HFFc6 (cell line): Measurements from ENCODE around the gene MED28. TPM values are rescaled to one million over a fixed set of nuclear protein-coding genes. Genes with fewer than 3 reads are reported as not detected.

Experiments
- DNase-seq: peaks from one replicate; pipeline ENCODE4 v3.0.0-alpha.2; 2018
- H3K27ac Mint-ChIP-seq: 2 replicates; pipeline ENCODE4 v1.8.0; 2020; ENCODE audit warnings: mild to moderate bottlenecking, mixed read lengths
- H3K27me3 Mint-ChIP-seq: 2 replicates; pipeline ENCODE4 v1.8.0; 2021; ENCODE audit warnings: mild to moderate bottlenecking, moderate library complexity, mixed read lengths; ENCODE audit not compliant: insufficient read depth
- H3K36me3 Mint-ChIP-seq: 2 replicates; pipeline ENCODE4 v1.8.0; 2021; ENCODE audit warnings: low read depth, mixed read lengths
- H3K4me1 Mint-ChIP-seq: 2 replicates; pipeline ENCODE4 v1.8.0; 2020; ENCODE audit warnings: low read depth, mixed read lengths
- H3K4me3 Mint-ChIP-seq: 2 replicates; pipeline ENCODE4 v1.8.0; 2020; ENCODE audit warnings: mild to moderate bottlenecking, moderate library complexity, mixed read lengths
- H3K9me3 Mint-ChIP-seq: 2 replicates; pipeline ENCODE4 v1.8.0; 2020; ENCODE audit warnings: mild to moderate bottlenecking, mixed read lengths
- total RNA-seq, 6 experiments: library from RNA; stranded (reverse); fragmentation: NEBNext Ultra II Directional; extraction: Animal tissue kit (Norgen Biotek cat#: 25700); gene quantifications; 2 replicates in 1 of 6; 3 replicates in 5 of 6; pipeline ENCODE4 v1.2.3, GENCODE V29; 2021
- TF ChIP-seq, protein P1 (sequence below): fragments of 200-600 bp; sonication (generic); IDR thresholded peaks from 2 replicates; pipeline ENCODE4 v1.5.0; 2021; ENCODE audit warnings: antibody characterized with exemption, mild to moderate bottlenecking

MED28 gene
- total RNA-seq, 6 experiments from 2014 or later: 32.4 to 40.1 (median 36.4) TPM

GRCh38 chr4:17680559-17681280 lies 66.3 kb downstream of the MED28 start:
- H3K9me3 Mint-ChIP-seq: no peaks in the 10 kb centered on the region
- H3K27ac Mint-ChIP-seq: no peak overlapping the region
- no peak overlapping the region for H3K4me3 Mint-ChIP-seq
- H3K4me1 Mint-ChIP-seq: no peaks in the 10 kb centered on the region
- TF ChIP-seq, protein P1, sequence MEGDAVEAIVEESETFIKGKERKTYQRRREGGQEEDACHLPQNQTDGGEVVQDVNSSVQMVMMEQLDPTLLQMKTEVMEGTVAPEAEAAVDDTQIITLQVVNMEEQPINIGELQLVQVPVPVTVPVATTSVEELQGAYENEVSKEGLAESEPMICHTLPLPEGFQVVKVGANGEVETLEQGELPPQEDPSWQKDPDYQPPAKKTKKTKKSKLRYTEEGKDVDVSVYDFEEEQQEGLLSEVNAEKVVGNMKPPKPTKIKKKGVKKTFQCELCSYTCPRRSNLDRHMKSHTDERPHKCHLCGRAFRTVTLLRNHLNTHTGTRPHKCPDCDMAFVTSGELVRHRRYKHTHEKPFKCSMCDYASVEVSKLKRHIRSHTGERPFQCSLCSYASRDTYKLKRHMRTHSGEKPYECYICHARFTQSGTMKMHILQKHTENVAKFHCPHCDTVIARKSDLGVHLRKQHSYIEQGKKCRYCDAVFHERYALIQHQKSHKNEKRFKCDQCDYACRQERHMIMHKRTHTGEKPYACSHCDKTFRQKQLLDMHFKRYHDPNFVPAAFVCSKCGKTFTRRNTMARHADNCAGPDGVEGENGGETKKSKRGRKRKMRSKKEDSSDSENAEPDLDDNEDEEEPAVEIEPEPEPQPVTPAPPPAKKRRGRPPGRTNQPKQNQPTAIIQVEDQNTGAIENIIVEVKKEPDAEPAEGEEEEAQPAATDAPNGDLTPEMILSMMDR: no peak
- peaks cover 2% of the 10 kb centered on the region for H3K27me3 Mint-ChIP-seq
- no peaks in the 10 kb centered on the region for H3K36me3 Mint-ChIP-seq
- DNase-seq: no peak

GRCh38 chr4:17681281-17682221 lies 67.1 kb downstream of the MED28 start:
- TF ChIP-seq, protein P1: no peak
- Mint-ChIP-seq H3K36me3 (no peaks in the 10 kb centered on the region), H3K27ac (no peak overlapping the region), H3K27me3 (peaks cover 2% of the 10 kb centered on the region), H3K9me3 (no peaks in the 10 kb centered on the region), H3K4me3 (no peak overlapping the region), H3K4me1 (no peaks in the 10 kb centered on the region)
- DNase-seq: no peak

DNA sequence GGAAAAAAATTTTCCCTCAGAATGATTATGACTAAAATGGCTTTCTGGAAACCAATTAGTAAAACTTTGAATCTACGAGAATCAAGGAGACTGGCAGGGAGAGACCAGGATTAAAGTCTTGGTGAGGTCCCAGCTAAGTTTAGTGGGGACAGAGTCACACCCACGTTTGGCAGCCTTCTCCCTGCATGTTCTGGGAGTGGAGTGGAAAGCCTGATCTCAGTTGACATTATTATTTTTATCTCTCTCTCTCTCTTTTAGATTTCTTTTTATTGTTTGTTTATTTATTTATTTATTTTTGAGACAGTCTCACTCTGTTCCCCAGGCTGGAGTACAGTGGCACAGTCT lies 67.8 kb downstream of the MED28 start:
- no peak overlapping the region for H3K27ac Mint-ChIP-seq
- TF ChIP-seq, protein P1: no peak
- no peaks in the 10 kb centered on the region for H3K4me1 Mint-ChIP-seq
- no peak for DNase-seq
- no peak overlapping the region for H3K4me3 Mint-ChIP-seq
- H3K9me3 Mint-ChIP-seq: no peaks in the 10 kb centered on the region
- peaks cover 4% of the 10 kb centered on the region for H3K27me3 Mint-ChIP-seq
- no peaks in the 10 kb centered on the region for H3K36me3 Mint-ChIP-seq

Other genes starting within 250 kb of the MED28 start
- 10 to 100 TPM; 39.0 to 49.0 (median 43.6) TPM for gene QDPR, start 102.6 kb upstream of the MED28 start, total RNA-seq
- not detected for gene CLRN2, start 99.5 kb upstream of the MED28 start, total RNA-seq
- gene LAP3, start 37.4 kb upstream of the MED28 start, total RNA-seq: 10 to 100 TPM; 54.4 to 56.3 (median 55.7) TPM
- under 1 TPM in 2 of 6 experiments, not detected in 4; 0.02 to 0.05 TPM for gene FAM184B, start 167.0 kb downstream of the MED28 start, total RNA-seq
- gene DCAF16, start 196.1 kb downstream of the MED28 start, total RNA-seq: 10 to 100 TPM; 18.0 to 24.0 (median 20.1) TPM
- gene NCAPG, start 196.3 kb downstream of the MED28 start, total RNA-seq: 10 to 100 TPM; 16.2 to 39.2 (median 32.7) TPM